Measurements from ENCODE around the gene TTC6. TPM values are rescaled to one million over a fixed set of nuclear protein-coding genes. Genes with fewer than 3 reads are reported as not detected.

Gene TTC6
- total RNA-seq, 4 donors from 2014 or later = not detected

DNA sequence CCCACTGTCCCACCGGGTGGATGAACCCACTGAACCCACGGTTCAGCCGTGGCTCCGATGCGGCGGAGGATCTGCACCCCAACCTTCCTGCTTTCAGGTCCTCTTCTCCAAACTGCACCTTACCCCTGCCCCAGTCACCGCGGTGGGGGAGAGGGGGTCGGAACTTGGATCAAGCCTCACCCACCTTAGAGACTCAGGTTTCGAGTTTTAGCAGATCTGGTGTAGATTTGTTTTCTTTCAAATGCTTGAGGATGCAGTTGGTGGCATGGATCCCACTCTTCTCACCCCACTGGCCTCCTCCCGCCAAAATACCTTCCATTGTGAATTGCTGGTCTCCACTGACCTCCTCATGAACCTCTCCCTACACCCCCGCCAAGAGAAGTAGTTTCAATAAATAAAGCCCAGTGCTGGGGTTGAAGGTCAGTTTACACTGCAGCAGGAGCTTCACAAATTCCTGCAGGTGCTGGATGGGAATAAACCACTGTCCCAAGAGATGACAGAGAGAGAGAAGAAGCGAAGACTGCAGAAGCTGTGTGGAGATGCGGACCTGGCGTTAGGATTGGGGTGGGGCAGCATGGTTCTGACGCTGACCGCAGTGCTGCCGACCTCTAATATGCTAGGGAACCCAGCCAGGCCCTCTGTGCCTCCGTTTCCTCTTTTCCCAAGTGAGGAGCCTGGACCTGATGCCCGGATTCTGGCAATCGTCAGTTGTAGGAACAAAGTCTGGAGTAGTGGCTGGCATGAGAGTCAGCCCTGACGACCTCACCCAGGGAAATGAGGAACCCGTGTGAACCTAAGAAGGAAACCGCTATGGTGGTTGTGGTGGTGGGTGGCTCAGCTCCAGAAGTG is 7.4 kb downstream of the TTC6 start:
- H3K27me3 ChIP-seq = peaks cover 70 to 87% (median 86%) of the 10 kb centered on the region in 3 donors
- in situ Hi-C loops (cut with MboI; ENCODE audit: low sequenced_read_pairs in 4 of 4) = loop anchor here in 1 of 4 donors (25.0 kb wide), 1 partner anchor 941 kb away; the partner anchor contains the start of gene PAX9

DNA sequence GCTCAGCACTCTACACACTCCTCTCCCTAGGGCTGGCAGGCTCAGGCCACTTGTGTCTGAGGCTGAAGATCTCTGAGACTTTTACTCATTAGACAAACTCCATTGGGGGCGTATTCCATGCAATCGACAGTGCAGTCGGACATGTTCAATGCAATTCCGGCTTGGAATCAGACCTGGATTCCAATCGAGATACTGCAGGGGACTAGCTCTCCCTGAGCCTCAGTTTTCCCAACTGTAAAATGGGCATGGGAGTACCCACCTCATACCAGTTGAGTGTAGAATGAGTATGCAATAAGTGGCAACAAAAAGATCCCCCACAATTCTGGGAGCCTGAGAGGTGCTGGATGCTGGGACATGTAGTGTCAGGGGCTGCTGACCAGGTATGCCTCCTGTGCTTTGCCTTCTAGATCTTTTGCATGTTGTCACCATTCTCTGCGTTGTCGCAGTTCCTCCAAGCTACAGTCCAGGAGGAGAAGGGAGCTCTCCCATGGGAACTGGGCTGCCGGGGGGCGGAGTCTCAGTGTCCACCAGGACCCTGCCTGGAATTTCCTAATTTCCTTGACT is 8.3 kb downstream of the TTC6 start:
- in situ Hi-C loops (cut with MboI; ENCODE audit: low sequenced_read_pairs in 4 of 4) = loop anchor here in 1 of 4 donors (25.0 kb wide), 1 partner anchor 941 kb away; the partner anchor contains the start of gene PAX9
- Histone ChIP-seq H3K27me3 (peaks cover 61 to 83% (median 79%) of the 10 kb centered on the region in 3 donors), H3K4me3 (no peak overlapping the region), H3K27ac (no peak overlapping the region), H3K36me3 (no peaks in the 10 kb centered on the region), H3K9me3 (no peaks in the 10 kb centered on the region), H3K4me1 (peaks cover 0 to 6% of the 10 kb centered on the region in 2 donors)
- ATAC-seq (no peak), DNase-seq (no peak)
- TF ChIP-seq POLR2A (IDR thresholded peaks at IDR 0.05) = no peak
- TF ChIP-seq, protein P1, sequence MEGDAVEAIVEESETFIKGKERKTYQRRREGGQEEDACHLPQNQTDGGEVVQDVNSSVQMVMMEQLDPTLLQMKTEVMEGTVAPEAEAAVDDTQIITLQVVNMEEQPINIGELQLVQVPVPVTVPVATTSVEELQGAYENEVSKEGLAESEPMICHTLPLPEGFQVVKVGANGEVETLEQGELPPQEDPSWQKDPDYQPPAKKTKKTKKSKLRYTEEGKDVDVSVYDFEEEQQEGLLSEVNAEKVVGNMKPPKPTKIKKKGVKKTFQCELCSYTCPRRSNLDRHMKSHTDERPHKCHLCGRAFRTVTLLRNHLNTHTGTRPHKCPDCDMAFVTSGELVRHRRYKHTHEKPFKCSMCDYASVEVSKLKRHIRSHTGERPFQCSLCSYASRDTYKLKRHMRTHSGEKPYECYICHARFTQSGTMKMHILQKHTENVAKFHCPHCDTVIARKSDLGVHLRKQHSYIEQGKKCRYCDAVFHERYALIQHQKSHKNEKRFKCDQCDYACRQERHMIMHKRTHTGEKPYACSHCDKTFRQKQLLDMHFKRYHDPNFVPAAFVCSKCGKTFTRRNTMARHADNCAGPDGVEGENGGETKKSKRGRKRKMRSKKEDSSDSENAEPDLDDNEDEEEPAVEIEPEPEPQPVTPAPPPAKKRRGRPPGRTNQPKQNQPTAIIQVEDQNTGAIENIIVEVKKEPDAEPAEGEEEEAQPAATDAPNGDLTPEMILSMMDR (IDR thresholded peaks at IDR 0.05 in 4 of 5, conservative IDR thresholded peaks at IDR 0.05 in 1 of 5) = no peak
- intact Hi-C loops (cut with DNase I; ENCODE audit: low total_unique reads) = no loop called here

More for the DNA sequence above, 7.4 kb downstream of the TTC6 start:
- ATAC-seq (no peak), DNase-seq (no peak)
- TF ChIP-seq, protein P1 (IDR thresholded peaks at IDR 0.05 in 4 of 5, conservative IDR thresholded peaks at IDR 0.05 in 1 of 5) = no peak
- no peak for TF ChIP-seq POLR2A (IDR thresholded peaks at IDR 0.05)
- no peaks in the 10 kb centered on the region for H3K9me3 ChIP-seq
- H3K27ac ChIP-seq = no peak overlapping the region
- intact Hi-C loops (cut with DNase I; ENCODE audit: low total_unique reads) = no loop called here
- no peaks in the 10 kb centered on the region for H3K36me3 ChIP-seq
- peaks cover 0 to 15% of the 10 kb centered on the region in 2 donors for H3K4me1 ChIP-seq
- H3K4me3 ChIP-seq = no peak overlapping the region

DNA sequence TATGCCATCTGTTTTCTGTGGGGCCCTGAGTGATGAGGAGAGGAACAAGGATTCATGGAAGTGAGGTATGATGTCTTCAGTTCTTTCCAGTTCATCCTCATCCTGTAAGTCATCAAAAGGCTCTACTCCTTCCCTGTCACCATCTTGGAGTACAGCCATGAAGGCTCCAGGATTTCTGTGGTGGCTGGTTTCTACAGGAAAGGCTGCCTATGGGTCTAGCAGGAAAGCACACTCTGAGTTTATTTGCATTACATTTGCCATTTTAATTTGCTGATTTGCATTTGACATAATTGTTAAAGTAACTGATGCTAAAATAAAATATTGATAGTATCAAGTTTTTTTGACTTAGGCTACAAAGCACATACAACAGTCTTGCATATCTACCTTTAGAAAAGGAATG is 11.2 kb downstream of the TTC6 start:
- Histone ChIP-seq H3K4me3 (no peak overlapping the region), H3K9me3 (no peaks in the 10 kb centered on the region), H3K27ac (no peak overlapping the region), H3K4me1 (no peaks in the 10 kb centered on the region), H3K27me3 (peaks cover 44 to 73% (median 66%) of the 10 kb centered on the region in 3 donors), H3K36me3 (no peaks in the 10 kb centered on the region)
- intact Hi-C loops (cut with DNase I; ENCODE audit: low total_unique reads) (no loop called here), in situ Hi-C loops (cut with MboI; ENCODE audit: low sequenced_read_pairs in 4 of 4) (loop anchor here in 1 of 4 donors (25.0 kb wide), 1 partner anchor 944 kb away; the partner anchor contains the start of gene PAX9)
- ATAC-seq (no peak), DNase-seq (no peak)
- TF ChIP-seq, protein P1 (IDR thresholded peaks at IDR 0.05 in 4 of 5, conservative IDR thresholded peaks at IDR 0.05 in 1 of 5) = no peak
- no peak for TF ChIP-seq POLR2A (IDR thresholded peaks at IDR 0.05)

DNA sequence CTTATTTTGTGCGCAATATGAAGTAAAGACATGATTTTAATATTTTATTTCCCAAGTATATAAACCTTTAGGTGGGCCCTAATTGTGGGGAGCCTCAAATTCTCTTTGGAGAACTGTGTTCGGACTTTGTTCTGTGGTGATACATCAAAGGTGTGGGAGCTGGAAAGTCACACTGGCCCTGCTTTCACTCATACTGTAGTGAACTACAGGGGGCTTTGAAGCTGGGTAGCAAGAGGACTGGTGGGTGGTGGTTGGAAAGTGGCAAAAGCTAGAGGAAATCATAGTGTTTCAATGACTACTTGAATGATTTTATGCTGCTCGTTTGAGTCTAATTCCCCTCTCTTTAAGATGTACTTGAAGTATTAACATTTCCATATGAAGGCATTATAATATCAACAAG is 13.2 kb downstream of the TTC6 start:
- Histone ChIP-seq H3K36me3 (no peaks in the 10 kb centered on the region), H3K27ac (no peak overlapping the region), H3K4me3 (no peak overlapping the region), H3K27me3 (peaks cover 25 to 73% (median 54%) of the 10 kb centered on the region in 3 donors), H3K9me3 (peaks cover 0 to 9% (median 0%) of the 10 kb centered on the region in 3 donors), H3K4me1 (no peaks in the 10 kb centered on the region)
- intact Hi-C loops (cut with DNase I; ENCODE audit: low total_unique reads) (no loop called here), in situ Hi-C loops (cut with MboI; ENCODE audit: low sequenced_read_pairs in 4 of 4) (loop anchor here in 1 of 4 donors (25.0 kb wide), 1 partner anchor 946 kb away; the partner anchor contains the start of gene PAX9)
- TF ChIP-seq POLR2A (IDR thresholded peaks at IDR 0.05) = no peak
- TF ChIP-seq, protein P1 (IDR thresholded peaks at IDR 0.05 in 4 of 5, conservative IDR thresholded peaks at IDR 0.05 in 1 of 5) = no peak
- ATAC-seq (no peak), DNase-seq (no peak)

Data from gastrocnemius medialis (tissue), 4 donors.